GM12865 (cell line): ENCODE measurements around the gene MCF2L.

Experiments
- DNase-seq: peaks from one replicate; pipeline ENCODE4 v3.0.0; 2010; ENCODE audit warnings: low read depth
- H3K4me3 ChIP-seq: 2 replicates; pipeline ENCODE4 v1.5.1; 2011; ENCODE audit warnings: mild to moderate bottlenecking, low read depth, low read length, control low read depth
- TF ChIP-seq, protein P1 (sequence below): IDR thresholded peaks from 2 replicates; pipeline ENCODE4 v1.5.1; 2011; ENCODE audit warnings: low read length, control low read depth, low read depth, inconsistent platforms; ENCODE audit not compliant: insufficient read depth; ENCODE audit errors: missing control alignments

Gene MCF2L

DNA sequence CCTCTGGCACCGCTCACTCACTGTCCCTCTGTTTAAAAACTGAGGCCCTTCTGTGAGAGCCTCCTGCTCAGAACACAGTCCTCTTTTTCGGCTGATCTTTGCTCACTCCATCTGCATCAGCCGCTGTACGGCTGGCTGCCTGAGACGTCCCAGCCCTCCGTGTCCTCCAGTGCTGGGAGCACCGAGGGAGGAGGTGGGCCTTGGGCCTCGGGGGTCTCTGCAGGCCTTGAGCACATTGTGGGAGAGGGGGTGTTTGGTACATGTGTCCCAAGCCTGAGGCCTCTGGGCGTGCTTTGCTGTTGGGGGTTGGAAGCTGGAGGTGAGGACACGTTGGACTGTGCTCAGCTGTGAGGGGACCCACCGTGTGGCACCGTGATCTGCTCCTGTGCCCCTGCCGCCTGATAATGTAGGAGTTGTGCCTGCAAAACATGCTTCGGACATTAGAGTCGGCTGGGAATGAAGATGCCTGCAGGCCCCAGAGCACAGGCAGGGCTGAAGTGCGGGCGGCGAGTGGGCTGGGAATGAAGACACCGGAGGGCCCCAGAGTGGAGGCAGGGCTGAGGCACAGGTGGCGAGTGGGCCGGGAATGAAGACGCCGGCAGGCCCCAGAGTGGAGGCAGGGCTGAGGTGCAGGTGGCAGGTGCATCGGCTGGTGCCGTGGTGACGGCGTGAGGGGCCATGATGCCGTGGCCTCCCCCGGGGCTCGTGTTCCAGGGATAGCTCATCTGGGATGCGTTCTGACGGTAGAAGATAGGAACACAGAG lies 30.6 kb downstream of the MCF2L start:
- no peak overlapping the region for H3K4me3 ChIP-seq
- TF ChIP-seq, protein P1, sequence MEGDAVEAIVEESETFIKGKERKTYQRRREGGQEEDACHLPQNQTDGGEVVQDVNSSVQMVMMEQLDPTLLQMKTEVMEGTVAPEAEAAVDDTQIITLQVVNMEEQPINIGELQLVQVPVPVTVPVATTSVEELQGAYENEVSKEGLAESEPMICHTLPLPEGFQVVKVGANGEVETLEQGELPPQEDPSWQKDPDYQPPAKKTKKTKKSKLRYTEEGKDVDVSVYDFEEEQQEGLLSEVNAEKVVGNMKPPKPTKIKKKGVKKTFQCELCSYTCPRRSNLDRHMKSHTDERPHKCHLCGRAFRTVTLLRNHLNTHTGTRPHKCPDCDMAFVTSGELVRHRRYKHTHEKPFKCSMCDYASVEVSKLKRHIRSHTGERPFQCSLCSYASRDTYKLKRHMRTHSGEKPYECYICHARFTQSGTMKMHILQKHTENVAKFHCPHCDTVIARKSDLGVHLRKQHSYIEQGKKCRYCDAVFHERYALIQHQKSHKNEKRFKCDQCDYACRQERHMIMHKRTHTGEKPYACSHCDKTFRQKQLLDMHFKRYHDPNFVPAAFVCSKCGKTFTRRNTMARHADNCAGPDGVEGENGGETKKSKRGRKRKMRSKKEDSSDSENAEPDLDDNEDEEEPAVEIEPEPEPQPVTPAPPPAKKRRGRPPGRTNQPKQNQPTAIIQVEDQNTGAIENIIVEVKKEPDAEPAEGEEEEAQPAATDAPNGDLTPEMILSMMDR = no peak
- DNase-seq = no peak

DNA sequence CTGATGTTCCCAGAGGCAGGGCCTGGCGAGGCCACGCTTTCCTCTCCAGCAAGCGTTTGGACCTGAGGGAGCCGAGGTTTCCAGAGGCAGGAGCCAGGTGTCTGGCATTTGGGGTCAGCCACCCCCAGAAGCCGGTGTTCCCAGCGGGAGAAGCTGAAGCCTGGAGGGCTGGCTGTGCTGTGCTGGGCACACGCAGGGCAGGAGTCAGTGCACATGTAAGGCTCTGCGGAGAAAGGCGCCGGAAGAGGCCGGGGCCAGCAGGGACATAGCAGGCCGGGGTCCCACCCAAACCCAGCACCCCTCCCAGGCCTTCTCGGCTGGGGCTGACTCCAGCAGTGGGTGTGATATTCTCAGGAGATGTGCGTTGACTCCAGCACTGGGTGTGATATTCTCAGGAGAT lies 31.6 kb downstream of the MCF2L start:
- TF ChIP-seq, protein P1 = no peak
- DNase-seq = no peak
- no peak overlapping the region for H3K4me3 ChIP-seq

GRCh38 chr13:113001241-113002140 lies 32.5 kb downstream of the MCF2L start:
- H3K4me3 ChIP-seq = no peak overlapping the region
- no peak for DNase-seq
- TF ChIP-seq, protein P1 = no peak

- no peak overlapping the region for H3K4me3 ChIP-seq
- TF ChIP-seq, protein P1 = no peak
- no peak for DNase-seq
Measured at GRCh38 chr13:113002206-113002912, 33.3 kb downstream of the MCF2L start.

DNA sequence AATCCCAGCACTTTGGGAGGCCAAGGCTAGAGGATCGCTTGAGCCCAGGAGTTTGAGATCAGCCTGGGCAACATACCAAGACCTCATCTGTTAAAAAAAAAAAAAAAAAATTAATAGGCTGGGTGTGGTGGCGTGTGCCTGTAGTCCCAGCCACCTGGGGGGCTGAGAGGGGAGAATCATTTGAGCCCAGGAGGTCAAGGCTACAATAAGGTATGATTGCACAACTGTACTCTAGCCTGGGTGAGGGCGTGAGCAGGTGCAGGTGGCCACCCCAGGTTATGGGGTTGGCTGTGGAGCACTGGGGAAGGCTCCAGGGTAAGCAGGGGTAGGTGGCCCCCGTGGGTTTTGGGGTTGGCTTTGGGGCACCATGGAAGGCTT lies 33.9 kb downstream of the MCF2L start:
- no peak for DNase-seq
- H3K4me3 ChIP-seq = no peak overlapping the region
- TF ChIP-seq, protein P1 = no peak

DNA sequence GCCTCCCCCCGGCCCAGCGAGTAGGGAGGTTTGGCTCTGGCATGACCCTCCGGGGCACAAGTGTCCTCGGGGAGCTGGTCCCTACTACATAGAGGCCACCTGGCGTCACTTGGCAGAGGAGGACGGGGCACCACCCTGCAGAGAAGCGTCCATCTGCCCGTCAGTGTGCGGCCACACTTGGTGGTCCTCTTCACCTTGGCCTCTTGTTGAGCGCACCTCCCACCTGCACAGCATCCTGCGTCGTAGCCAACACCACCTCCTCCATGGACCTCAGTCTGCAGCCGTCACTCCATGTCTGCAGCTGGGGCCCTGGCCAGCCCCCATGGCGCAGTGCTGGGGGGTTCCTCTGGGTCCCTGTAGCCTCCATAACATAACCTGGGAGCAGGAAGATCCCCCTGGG lies 35.1 kb downstream of the MCF2L start:
- DNase-seq = no peak
- no peak overlapping the region for H3K4me3 ChIP-seq
- TF ChIP-seq, protein P1 = no peak
